GM12892 (cell line): ENCODE results near the gene KIF1B.

ENCODE experiments used
- POLR2A ChIP-seq: IDR thresholded peaks from 2 replicates; pipeline ENCODE4 v1.6.1; 2011; ENCODE audit warnings: low read depth, low read length, control low read depth
- POLR2AphosphoS5 ChIP-seq: IDR thresholded peaks from 2 replicates; pipeline ENCODE4 v1.6.1; 2011; ENCODE audit warnings: low read depth, low read length, control low read depth

DNA sequence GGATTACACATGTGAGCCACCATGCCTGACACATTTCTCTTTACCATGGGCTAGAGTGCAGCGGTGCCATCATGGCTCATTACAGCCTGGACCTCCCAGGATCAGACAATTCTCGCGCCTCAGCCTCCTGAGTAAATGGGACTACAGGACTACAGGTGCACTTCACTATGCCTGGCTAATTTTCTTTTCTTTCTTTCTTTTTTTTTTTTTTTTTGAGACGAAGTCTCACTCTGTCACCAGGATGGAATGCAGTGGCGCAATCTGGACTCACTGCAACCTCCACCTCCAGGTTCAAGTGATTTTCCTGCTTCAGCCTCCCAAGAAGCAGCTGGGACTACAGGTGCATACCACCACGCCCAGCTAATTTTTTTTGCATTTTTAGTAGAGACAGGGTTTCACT, 14.8 kb upstream of the KIF1B start:
- no peak for TF ChIP-seq POLR2AphosphoS5
- no peak for TF ChIP-seq POLR2A
